T-helper 22 cell (primary cell): Measurements from ENCODE around the gene ADPRS.

Experiments
- DNase-seq: peaks from one replicate; pipeline ENCODE4 v3.0.0-alpha.2; 2020; ENCODE audit warnings: low read depth

ADPRS gene

DNA sequence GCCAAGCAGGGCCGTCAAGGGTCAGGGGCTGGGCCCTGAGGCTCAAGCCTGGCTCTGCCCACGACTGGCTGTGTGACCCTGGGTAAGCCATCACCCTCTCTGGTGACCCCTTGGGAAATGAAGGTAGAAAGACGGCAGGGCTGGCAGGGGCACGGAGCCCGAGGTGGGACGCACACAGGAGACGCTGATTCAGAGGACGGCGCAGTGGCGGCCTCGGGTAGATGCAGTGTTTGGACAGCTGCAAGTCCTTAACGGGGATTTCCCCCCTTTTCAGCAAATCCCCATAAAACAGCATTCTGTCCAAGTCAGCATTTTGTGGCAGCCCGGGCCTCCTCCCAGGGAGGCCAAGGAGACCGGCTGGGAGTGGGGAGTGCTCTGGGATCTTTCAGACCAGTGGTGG, 19.6 kb downstream of the ADPRS start:
- DNase-seq = no peak

DNA sequence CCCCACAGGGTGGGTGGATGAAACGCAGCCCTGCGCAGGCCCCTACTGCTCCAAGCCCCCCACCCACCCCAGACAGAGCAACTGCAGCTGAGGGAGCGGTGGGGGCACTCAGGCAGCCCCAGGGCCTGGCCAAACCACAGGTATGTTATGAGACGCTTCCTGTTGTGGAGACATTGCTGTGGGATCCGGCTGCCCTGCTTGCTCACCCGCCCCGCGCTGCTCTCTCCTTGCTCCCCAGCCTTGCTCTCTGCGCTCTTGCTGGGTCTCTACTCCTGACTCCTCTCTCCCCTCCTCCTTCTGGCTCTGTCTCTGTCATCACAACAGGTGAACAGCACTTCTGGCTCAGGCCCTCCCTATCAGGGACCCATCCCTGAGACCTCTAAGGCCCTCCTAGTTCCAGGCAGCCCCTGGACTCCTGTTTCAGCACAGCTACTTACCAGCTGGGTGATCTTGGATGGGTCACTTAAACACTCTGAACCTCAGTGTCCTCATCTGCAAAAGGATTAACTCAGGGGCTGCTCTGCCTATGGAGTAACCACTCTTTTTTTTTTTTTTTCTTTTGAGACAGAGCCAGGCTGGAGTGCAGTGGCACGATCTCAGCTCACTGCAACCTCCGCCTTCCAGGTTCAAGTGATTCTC, 20.5 kb downstream of the ADPRS start:
- no peak for DNase-seq

DNA sequence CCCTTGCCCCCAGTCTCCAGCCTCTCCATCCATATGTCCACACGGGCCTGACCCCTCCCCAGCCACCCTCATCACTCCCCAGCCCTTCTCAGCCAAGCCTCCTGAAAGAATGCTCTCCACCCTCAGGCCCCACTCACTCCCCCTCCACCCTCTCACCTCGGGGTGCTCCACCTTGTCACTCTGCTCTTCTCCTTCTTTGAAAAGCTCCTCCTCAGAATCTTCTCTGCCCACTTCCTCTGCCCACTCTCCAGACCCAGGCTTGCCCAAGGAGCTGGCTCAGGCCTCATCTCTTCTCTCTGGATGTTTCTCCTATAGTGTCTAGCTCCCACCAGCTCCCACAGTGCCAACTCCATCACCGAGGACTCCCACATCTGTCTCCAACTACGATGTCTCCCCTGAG, 22.5 kb downstream of the ADPRS start:
- DNase-seq = no peak

DNA sequence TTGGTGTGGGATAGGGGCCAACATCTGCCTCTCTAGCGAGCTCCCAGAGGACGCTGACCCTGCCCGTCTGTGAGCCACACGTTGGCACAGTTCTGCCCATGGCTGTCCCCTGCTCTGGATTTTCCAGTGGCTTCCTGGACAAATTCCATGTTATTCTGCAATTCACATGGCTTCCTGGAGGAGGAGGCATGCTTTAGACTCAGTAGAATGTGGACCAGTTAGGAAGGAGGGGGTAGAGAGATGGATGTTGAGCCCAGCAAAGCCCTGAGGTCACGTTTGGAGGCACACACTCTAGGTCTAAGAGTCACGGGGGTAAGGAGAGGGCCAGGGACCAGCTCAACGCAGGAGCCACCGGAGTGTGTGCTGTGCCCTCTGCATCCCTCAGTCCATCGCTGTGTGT, 24.1 kb downstream of the ADPRS start:
- DNase-seq = no peak

DNA sequence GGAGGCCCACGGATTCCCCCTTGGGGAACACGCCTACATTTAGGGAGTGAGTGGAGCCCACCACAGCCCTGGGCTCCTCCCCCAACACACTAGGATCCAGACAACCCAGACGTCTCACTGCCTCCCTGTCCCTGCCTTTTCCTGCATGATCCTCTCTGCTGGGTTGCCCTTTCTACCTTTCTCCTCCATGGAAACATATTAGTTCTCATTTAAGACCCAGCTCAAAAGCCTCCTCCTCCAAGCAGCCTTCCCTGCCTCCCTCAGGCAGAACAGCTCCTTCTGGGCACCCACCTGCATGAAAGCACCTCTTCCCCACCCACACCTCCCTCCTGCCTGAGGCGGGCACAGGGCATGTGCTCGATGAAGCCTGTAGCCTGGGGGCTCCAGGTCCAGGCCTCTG, 25.7 kb downstream of the ADPRS start:
- DNase-seq = no peak

DNA sequence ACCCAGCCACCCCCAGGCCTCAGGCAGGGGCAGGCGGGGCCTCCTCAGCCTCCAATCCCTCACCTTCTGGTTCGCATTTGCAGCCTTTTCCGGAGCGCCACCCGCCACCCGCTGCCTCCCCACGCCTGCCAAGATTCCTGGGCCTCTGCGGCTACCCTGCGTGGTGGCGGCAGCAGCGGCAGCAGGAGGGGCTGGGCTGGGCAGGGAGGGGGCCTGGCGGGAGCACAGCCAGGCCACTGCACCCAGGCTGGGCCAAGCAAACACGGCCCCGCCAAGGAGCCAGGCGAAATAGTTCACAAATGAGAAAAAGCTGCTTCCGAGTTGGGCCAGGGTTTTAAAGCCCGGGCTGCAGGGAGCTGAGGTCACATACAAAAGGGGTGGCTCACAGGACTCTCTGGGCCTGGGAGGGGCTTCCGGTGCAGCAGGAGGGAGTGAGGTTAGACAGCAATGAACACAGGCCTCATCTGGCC, 26.5 kb downstream of the ADPRS start:
- DNase-seq = no peak

DNA sequence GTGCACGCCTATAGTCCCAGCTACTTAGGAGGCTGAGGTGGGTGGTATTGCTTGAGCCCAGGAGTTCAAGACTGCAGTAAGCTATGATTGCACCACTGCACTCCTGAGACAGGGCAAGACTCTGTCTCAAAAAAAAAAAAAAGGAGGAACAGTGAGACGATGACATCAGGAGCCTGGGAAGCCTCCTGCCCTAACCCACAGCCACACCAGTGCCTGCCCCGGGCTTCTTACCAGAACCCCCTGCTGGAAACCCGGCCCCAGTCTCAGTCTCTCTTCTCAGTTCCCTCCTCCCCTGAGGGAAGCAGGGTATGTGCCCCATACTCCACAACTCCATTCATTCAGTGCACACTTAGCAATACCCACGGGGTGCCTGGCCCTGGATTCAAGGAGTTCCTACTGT, 27.2 kb downstream of the ADPRS start:
- DNase-seq = no peak

DNA sequence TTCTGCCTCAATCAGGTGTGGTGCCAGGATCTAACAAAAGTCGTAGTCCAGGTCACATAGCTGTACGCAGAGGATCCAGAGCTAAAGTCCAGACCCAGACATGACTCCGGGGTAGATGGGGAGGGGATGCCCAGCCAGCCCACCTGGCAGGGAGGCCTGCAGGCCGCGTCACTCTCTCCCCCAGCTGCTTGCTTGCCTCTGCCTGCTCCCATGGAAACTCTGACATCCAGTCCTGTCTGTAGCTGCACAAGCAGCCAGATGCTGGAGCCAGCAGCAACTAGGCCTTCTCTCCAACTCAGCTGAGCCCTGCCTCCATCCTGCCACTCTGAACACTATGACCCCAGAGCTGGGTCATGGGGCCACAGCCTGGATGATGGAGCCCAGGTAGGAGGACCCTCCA, 28.2 kb downstream of the ADPRS start:
- DNase-seq = no peak

DNA sequence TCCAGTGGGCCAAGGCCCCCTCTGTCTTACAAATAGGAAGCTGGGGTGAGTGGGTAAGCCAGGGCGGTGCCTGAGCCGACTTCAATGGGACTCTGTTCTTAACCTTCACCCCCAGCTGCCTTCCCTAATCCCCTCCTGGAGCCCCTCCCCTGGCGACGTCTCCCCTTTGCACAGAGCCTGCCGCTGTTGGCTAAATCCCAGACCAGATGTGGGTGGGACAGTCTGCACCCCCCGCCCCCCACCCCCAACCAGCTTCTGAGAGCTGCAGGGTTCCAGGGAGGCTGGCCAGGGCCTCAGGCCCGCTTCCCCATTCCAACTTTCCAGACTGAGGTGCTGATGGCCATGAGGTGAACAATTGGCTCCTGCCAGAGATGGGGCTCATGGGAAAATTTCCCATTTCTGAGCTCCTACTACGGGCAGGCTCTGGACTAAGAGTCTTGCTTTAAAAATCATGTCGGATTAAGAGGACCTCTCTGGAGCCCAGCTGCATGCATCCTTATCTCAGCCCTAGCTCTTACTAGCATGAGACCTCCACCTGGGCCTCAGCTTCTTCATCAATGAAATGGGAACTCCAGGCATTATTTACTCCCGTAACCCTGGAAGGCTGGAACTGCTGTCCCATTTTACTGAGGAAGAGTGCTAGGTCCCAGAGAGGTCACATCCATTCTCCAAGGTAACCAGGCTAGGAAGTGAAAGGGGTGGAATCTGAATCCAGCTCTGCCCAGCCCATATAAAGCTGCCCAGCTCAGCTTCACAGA, 29.9 kb downstream of the ADPRS start:
- DNase-seq = no peak

DNA sequence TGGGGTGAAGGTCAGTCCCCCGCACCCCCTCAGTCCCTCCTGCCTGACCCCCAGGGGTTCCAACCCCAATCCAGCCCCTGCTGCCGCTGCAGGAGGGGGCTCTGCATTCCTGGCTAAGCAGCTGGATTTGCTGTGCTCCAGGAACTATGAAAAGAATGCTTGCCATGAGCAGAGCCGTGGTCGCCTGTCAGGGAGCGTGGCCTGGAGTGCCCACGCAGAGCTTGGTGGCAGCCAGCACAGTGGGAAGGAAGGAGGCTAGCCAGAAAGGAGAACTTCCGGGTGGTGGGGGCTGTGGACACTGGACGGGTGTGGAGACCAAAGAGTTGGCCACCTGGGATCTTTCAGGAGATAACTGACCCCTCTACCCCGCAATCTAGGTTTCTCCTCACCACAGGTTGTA, 30.8 kb downstream of the ADPRS start:
- DNase-seq = no peak

DNA sequence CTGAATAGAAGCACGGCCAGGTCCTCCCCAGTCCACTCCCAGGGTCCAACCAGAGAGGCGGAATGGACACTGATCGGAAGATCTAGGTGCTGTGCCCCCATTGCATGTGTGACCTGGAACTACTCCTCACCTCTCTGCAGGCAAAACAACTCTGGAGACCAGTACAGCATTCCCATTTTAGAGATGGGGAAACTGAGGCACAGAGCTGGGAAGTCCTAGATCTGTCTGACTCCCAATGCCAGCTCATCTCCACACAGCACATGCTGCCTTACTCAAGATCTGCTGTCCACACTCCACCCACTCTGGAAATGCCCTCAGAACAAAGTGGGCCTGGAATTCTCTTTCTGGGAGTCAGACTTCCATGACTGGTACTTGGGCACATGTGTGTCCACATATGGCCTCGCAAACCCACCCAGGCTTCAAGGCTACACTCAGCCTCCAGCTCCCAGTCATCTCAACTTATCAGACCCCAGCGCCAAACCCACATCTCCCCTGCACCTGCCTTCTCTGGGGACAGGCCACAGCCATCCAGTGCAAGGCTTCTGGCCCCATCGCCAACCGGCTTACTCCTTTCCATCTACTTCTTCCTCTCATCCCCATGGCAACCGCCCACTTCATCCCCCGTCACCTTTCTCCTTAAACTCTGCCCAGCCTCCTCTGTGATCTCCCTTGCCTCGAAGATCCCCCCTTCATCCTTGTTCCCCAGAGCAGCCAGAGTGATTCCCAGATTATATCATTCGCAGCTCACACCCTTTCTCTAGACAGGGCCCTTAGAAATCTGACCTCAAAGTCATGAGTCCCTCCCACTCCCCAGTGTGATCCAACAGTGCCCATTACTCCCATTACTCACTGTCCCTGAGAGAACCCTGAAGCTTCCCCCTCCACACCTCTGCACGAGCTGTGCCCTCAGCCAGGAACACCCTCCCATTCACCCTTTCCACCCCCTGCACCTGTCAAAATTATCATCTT, 33.7 kb downstream of the ADPRS start:
- no peak for DNase-seq

DNA sequence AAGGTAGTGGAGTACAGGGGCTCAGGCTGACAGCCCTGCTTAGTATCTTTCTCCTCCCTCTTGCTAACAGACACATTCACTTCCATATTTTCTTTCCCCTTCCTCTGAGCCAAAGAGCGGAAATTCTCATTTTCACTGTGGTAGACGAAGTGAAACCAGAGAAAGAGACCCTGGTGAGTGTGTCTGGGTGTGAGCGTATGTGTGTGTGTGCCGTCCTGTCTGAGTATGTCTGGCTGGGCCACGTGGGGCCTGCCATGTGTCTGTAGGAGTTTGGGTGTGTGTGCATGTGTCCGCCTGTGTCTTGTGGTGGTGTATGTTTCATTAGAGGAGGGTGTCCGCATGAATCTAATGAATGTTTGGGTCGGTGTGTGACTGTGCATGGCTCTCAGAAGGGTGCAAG, 34.7 kb downstream of the ADPRS start:
- no peak for DNase-seq

DNA sequence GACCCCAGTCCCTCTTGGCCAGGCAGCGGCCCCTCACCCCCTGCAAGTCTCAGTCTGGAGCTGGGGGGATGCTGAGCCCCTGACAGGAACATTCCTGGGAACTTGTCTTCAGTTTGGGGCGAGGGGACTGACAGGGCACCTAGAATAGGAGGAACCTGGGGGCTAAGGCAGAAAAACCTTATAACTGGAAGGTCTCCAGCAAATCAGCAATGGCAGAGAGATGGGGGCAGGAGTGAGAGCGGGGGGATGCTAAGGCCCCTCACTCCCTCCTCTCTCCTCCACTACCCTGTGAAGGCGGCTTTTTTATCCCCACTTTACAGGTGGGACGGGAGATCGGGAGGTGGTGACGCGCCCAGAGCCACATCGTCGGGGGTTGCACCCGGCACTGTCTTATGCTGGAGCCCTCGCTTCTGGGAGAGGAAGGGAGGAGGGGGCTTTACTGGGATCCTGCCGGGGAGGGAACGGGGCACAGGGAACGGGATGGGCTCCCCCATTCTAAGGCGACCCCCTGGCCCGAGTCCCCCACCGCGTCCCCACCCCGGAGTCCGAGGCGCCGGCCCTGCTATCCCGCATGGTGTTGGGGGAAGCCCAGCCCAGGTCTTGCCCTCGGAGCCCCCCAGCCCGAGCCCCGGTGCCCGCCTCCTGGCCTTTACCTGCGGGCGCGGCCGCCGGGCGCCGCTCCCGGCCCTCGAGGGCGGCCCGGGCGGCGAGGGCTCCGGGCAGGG, 35.9 kb downstream of the ADPRS start:
- no peak for DNase-seq

DNA sequence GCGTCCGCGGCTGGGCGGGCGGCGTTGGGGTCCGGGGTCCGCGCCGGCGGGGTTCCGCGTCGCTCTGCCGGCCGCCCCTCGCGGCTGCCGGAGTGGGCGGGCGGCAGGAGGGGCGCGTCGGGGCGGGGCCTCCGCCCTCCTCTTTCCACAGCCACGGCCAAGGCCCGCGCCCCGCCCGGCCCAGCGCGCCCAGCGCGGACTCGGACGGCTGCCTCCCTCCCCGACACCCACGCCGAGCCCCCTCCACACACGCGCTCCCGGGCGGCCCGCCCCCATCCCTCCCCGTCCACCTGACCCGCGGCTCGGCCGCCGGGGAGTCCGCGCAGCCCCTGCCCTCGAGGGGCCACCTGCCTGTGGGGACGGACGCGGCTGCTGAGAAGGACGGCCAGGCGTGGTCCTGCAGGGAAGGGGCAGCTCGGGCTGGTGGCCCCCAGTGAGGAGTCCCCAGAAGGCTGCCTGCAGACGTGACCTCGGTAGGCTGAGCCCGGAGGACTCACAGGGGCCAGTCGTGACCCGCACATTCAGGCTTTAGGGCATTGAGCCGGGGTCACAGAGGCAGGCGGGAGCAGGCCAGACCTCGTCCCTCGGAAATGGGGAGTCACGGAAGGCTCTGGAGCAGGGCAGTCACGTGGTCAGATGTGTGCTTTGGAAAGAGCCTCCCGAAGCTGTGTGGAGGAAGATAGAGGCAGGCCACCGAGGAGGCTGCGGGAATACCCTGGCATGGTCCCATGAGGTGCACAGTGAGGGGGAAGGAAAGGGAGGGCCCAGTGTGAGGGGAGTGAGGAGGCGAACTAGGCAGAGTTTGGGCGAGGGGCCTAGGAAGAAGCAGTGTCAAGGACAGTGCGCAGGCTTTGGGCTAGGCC, 36.7 kb downstream of the ADPRS start, which contains the start of gene COL8A2:
COL8A2 (minus strand) TSS at position 94 of the 863 bp plus-strand sequence. CDS start 24,980 bp downstream, outside the sequence.
- DNase-seq = no peak

DNA sequence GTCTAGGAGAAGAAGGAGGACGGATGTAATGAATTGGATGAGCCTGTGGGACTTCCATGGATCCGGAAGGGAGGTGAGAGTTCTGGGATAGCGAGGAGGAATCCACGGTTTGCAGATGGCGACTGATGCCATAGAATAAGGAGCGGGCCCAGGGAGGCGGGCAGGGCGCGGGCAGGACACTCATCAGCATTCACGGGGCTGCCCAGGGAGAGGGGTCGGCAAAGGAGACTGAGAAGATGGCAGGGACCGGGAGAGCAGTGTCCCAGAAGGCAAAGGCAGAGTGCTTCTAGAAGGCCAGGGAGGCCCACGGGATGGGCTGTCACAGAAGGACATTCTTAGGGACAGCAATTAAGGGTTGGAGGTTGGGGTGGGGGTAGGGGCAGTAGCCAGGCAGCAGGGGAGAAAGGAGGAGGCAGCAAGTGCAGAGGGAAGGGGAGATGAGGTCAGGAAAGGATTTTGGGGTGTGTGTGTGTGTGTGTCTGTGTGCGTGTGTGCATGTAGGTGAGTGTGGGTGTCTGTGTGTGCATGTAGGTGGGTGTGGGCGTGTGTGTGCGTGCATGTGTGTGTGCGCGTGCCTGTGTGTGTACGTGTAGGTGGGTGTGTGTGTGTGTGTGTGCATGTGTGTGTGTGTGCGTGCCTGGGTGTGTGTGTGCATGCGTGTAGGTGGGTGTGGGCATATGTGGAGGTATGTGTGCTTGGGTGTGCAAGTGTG, 37.5 kb downstream of the ADPRS start:
- DNase-seq = no peak

DNA sequence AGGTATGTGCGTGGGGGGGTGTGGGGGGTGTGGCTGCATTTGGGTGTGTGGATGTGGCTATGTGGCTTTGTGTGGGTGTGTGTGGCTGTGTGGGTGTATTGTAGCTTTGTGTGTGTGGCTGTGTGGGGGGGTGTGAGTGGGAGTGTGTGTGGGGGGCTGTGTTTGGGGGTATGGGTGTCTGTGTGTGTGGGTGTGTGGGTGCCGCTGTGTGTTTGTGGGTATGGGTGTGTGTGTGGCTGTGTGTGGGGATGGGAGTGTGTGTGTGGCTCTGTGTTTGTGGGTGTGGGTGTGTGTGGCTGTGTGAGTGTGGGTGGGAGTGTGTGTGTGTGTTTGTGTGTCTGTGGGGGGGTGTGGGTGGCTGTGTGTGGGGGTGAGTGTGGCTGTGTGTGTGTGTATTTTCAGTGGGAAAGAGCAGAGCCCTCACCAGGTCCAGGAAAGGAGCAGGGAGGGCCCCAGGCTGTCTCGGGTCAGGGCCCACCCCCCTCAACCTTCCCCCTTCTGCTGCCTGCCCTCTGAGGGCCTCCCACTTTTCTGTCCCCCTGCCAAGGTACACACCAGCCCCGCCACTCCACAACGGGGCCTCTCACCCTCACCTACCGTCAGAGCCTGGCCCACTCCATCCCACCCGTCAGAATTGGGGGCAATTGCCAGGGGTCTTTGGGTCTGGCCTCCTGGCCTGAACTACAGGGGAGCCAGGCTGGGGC, 38.3 kb downstream of the ADPRS start:
- no peak for DNase-seq

DNA sequence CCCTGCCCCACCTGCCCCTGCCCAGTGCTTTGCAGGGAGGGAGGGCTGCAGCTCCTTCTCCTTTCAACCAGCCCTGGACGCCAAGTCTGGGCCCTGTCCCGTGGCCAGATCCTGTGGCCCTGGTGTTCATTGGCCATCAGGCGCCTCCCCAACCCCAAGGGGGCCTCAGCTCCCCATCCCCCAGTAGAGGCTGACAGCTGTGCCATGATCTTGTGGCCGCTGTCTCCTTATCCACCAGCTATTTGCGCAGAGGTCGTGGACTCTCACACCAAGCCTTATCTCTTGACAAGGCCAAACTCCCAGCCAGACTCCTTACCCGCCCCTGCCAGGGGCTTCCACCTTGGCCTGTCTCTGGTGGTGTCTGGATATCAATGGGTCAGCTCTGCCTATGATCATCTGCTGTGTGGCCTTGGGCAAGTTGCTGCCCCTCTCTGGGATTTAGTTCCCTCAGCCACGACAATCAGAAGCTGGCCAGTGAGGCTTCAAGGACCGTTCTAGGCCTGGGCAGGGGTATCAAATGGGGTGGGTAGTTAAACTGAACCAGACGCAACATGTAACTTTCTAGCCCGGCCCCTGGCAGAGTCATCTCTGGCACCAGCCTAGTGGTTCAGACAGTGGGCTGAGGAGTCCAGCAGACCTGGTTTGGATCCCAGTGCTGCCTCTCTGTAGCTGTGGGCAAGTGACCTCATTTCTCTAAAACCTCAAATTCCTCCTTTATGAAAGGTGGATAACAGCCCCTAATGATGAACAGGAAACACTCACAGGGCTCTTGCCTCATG, 39.6 kb downstream of the ADPRS start:
- DNase-seq = no peak

DNA sequence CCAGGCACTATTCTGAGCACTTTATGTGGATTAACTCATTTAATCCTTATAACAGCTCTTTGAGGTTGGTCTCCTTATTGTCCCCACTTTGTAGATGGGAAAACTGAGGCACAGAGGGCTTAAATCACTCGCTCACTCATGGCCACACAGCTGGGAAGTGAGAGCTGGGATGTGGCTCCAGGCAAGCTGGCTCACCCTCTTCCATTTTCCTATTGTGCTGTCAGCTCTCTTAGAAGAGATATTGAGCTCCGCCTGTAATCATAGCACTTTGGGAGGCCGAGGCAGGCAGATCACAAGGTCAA, 40.2 kb downstream of the ADPRS start:
- no peak for DNase-seq

DNA sequence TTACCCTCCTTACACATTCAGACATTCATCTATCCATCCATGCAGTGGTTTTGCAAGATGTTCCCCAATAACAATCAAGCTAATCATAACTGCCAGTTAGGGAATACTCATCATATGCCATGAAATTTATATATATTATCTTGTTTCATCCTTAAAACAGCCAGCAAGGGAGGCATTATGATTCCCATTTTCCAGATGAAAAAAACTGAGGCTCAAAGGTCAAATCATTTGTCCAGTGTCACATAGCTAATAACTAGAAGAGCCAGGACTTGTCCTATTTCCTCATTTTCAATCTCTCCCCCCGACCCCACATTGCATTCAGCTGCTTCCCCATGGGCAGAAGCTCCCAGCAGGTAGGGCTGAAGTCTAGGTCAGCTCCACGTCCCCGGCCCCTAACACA, 43.3 kb downstream of the ADPRS start:
- DNase-seq = no peak
